B cell (primary cell): ENCODE measurements around the gene MVB12A. TPM values are rescaled to one million over a fixed set of nuclear protein-coding genes. Genes with fewer than 3 reads are reported as not detected.

Experiments used
- ATAC-seq: fragments of 200-7000 bp; cut with Tn5 transposase; one replicate; pipeline ENCODE4 v1.10.0; 2021; ENCODE audit warnings: low read depth, mild to moderate bottlenecking, moderate number of reproducible peaks, moderate library complexity
- CTCF ChIA-PET: fragments of 350-600 bp; sonication (Branson Sonifier 250); formaldehyde crosslinking; loops from one replicate; lab custom pipeline; 2021; ENCODE audit warnings: antibody characterized with exemption, inconsistent platforms; lab: Charles Lee
- POLR2A ChIA-PET: fragments of 350-600 bp; sonication (Branson Sonifier 250); formaldehyde crosslinking; loops from one replicate; lab custom pipeline; 2021; ENCODE audit warnings: antibody characterized with exemption; lab: Charles Lee
- DNase-seq: peaks from one replicate; pipeline ENCODE4 v3.0.0; 2013
- H2AFZ ChIP-seq: 2 replicates; pipeline ENCODE4 v1.6.1; 2012; ENCODE audit warnings: mild to moderate bottlenecking, low read depth, low read length; ENCODE audit not compliant: insufficient read depth, poor library complexity, severe bottlenecking
- H3K27ac ChIP-seq, 2 donors: 1 replicate in 1 of 2; 2 replicates in 1 of 2; pipeline ENCODE4 v1.5.1; 2012 to 2013; ENCODE audit warnings: low read length in 2 of 2, mild to moderate bottlenecking in 2 of 2, moderate library complexity in 1 of 2
- H3K27me3 ChIP-seq, 4 experiments: fragments of 200-600 bp in 1 of 4; sonication (generic) in 1 of 4; replicated peaks in 1 of 4; 1 replicate in 2 of 4; 2 replicates in 2 of 4; pipeline versions ENCODE4 v1.6.1 to v1.7.0; 2013 to 2016; ENCODE audit warnings: low read length in 3 of 4, mild to moderate bottlenecking in 2 of 4, mixed read lengths in 1 of 4, moderate library complexity in 1 of 4; ENCODE audit not compliant: insufficient read depth in 4 of 4, control insufficient read depth in 3 of 4; ENCODE audit errors: control extremely low read depth in 1 of 4
- H3K36me3 ChIP-seq, 2 experiments: replicated peaks in 1 of 2; 1 replicate in 1 of 2; 2 replicates in 1 of 2; pipeline versions ENCODE4 v1.6.1 to v1.7.1; 2013; ENCODE audit warnings: low read length in 1 of 2; ENCODE audit not compliant: insufficient read depth in 2 of 2, control insufficient read depth in 1 of 2; ENCODE audit errors: control extremely low read depth in 1 of 2, extremely low read depth in 1 of 2
- H3K4me1 ChIP-seq, 2 donors: fragments of 200-600 bp in 1 of 2; sonication (generic) in 1 of 2; 1 replicate in 1 of 2; 2 replicates in 1 of 2; pipeline versions ENCODE4 v1.5.1 to v1.6.1; 2013 to 2017; ENCODE audit warnings: low read length in 2 of 2; ENCODE audit not compliant: control insufficient read depth in 2 of 2, insufficient read depth in 2 of 2
- H3K4me2 ChIP-seq: replicated peaks from 2 replicates; pipeline ENCODE3; 2012; ENCODE audit warnings: mild to moderate bottlenecking, low read depth, low read length; ENCODE audit not compliant: poor library complexity, severe bottlenecking
- H3K4me3 ChIP-seq, 5 experiments: fragments of 200-600 bp in 1 of 5; sonication (generic) in 1 of 5; 1 replicate in 3 of 5; 2 replicates in 2 of 5; pipeline versions ENCODE4 v1.5.1 to v1.7.0; 2011 to 2016; ENCODE audit warnings: low read length in 4 of 5, mild to moderate bottlenecking in 4 of 5, low read depth in 2 of 5, control low read depth in 1 of 5, moderate library complexity in 1 of 5; ENCODE audit not compliant: insufficient read depth in 1 of 5; ENCODE audit errors: control extremely low read depth in 1 of 5, extremely low read depth in 1 of 5
- H3K79me2 ChIP-seq: fragments of 200-600 bp; sonication (generic); one replicate; pipeline ENCODE4 v1.6.0; 2016; ENCODE audit warnings: low read length; ENCODE audit not compliant: control insufficient read depth, insufficient read depth
- H3K9ac ChIP-seq: fragments of 200-600 bp; sonication (generic); 2 replicates; pipeline ENCODE4 v1.6.1; 2017; ENCODE audit warnings: mild to moderate bottlenecking, low read length, moderate library complexity
- H3K9me3 ChIP-seq, 3 donors: one replicate each; pipeline versions ENCODE4 v1.6.1 to v1.7.1; 2013; ENCODE audit warnings: low read length in 2 of 3; ENCODE audit not compliant: control insufficient read depth in 2 of 3, insufficient read depth in 1 of 3; ENCODE audit errors: control extremely low read depth in 1 of 3
- H4K20me1 ChIP-seq: 2 replicates; pipeline ENCODE4 v1.6.0; 2012; ENCODE audit warnings: mild to moderate bottlenecking, low read length; ENCODE audit not compliant: insufficient read depth, control insufficient read depth, poor library complexity, severe bottlenecking
- H3K27ac Mint-ChIP-seq: one replicate; pipeline ENCODE4 v1.8.0; 2021; ENCODE audit warnings: mixed read lengths
- H3K27me3 Mint-ChIP-seq: one replicate; pipeline ENCODE4 v1.8.0; 2021; ENCODE audit warnings: mixed read lengths
- H3K4me1 Mint-ChIP-seq: one replicate; pipeline ENCODE4 v1.8.0; 2021; ENCODE audit warnings: mixed read lengths
- H3K4me3 Mint-ChIP-seq: one replicate; pipeline ENCODE4 v1.8.0; 2021; ENCODE audit warnings: mixed read lengths
- H3K9me3 Mint-ChIP-seq: one replicate; pipeline ENCODE4 v1.8.0; 2022; ENCODE audit warnings: mixed read lengths; ENCODE audit not compliant: insufficient read depth
- CTCF ChIP-seq: fragments of 200-600 bp; IDR thresholded peaks from one replicate; pipeline ENCODE4 v1.8.0; 2022; ENCODE audit warnings: antibody characterized with exemption, mild to moderate bottlenecking
- EZH2 ChIP-seq: IDR thresholded peaks from 2 replicates; pipeline ENCODE4 v1.6.1; 2012; ENCODE audit warnings: borderline replicate concordance, low read depth, mild to moderate bottlenecking, moderate library complexity, low read length; ENCODE audit not compliant: insufficient read depth, poor library complexity, severe bottlenecking
- WGBS: methylation state at CpG from one replicate; pipeline ENCODE4 v1.1.5; 2013; ENCODE audit warnings: missing lambda C conversion rate; ENCODE audit not compliant: insufficient coverage; 5-methylcytosine and 5-hydroxymethylcytosine counted together
- intact Hi-C: fragments of 100-400 bp; cut with micrococcal nuclease; formaldehyde crosslinking; loops from one replicate; pipeline ENCODE4 v1.10.0; 2022
- polyA plus RNA-seq: library from polyadenylated mRNA; depleted of rRNA; stranded (reverse); fragments of >200 nt; gene quantifications from 2 replicates; pipeline ENCODE4 v1.2.3, GENCODE V29; 2012
- total RNA-seq, 2 donors: library from RNA; stranded (reverse); fragments of 120-200 nt in 1 of 2; gene quantifications; 1 replicate in 1 of 2; 2 replicates in 1 of 2; pipeline versions ENCODE4 v1.2.3 to v1.2.4, GENCODE V29; 2013 to 2022

The MVB12A gene
- total and polyA plus RNA-seq, 2 donors (not counting 1 experiment from before 2014, with no cell fraction given) = 31.3 to 33.6 TPM

GRCh38 chr19:17404015-17404414 lies 15.8 kb upstream of the MVB12A start:
- ATAC-seq = no peak
- POLR2A ChIA-PET = interaction anchor here (0.6 to 0.9 kb wide), 3 partner anchors 16 to 316 kb away, joined by 3 to 7 read pairs (median 4); partner anchors contain the start of genes MAP1S and MVB12A
- H4K20me1 ChIP-seq = peaks cover 24% of the 10 kb centered on the region
- Mint-ChIP-seq H3K27me3 (no peaks in the 10 kb centered on the region), H3K4me1 (peaks cover 42% of the 10 kb centered on the region), H3K9me3 (no peaks in the 10 kb centered on the region), H3K4me3 (peak overlapping the region; percentile 85), H3K27ac (peak overlapping the region; percentile 50)
- peak overlapping the region in 4 of 5 experiments; percentile 62 to 95 (median 78) for H3K4me3 ChIP-seq
- peak overlapping the region; percentile 98 for H3K4me2 ChIP-seq
- DNase-seq = no peak
- no peak overlapping the region for H2AFZ ChIP-seq
- peaks cover 0 to 11% of the 10 kb centered on the region in 2 experiments for H3K36me3 ChIP-seq
- peaks cover 38% of the 10 kb centered on the region for H3K79me2 ChIP-seq
- peaks cover 26 to 45% of the 10 kb centered on the region in 2 donors for H3K4me1 ChIP-seq
- H3K9me3 ChIP-seq = no peaks in the 10 kb centered on the region
- intact Hi-C loops = loop anchor here (10.0 kb wide), 1 partner anchor 151 kb away; the partner anchor contains the start of gene COLGALT1
- CTCF ChIA-PET = interaction anchor here (0.7 kb wide), 2 partner anchors 11 to 592 kb away, joined by 4 read pairs; no protein-coding TSS in a partner anchor
- 100% methylated on average over 1 of the region's 6 CpGs for WGBS
- TF ChIP-seq CTCF (no peak), EZH2 (no peak)
- peak overlapping the region; percentile 93 for H3K9ac ChIP-seq
- peak overlapping the region; percentile 10 to 86 for H3K27ac ChIP-seq
- H3K27me3 ChIP-seq = no peaks in the 10 kb centered on the region

GRCh38 chr19:17404621-17405249 lies 15.1 kb upstream of the MVB12A start:
- peak overlapping the region; percentile 93 for H3K9ac ChIP-seq
- peak overlapping the region; percentile 62 to 95 (median 75) for H3K4me3 ChIP-seq
- Mint-ChIP-seq H3K4me3 (peak overlapping the region; percentile 85), H3K9me3 (no peaks in the 10 kb centered on the region), H3K27ac (peak overlapping the region; percentile 86), H3K27me3 (no peaks in the 10 kb centered on the region), H3K4me1 (peaks cover 42% of the 10 kb centered on the region)
- peak overlapping the region; percentile 98 for H3K4me2 ChIP-seq
- DNase-seq = no peak
- CTCF ChIA-PET = interaction anchor here (0.8 to 2.5 kb wide), 6 partner anchors 13 to 95 kb away, joined by 3 to 10 read pairs (median 4); partner anchors contain the start of genes DDA1 and MVB12A
- H3K9me3 ChIP-seq = no peaks in the 10 kb centered on the region
- POLR2A ChIA-PET = interaction anchor here (0.5 to 1.4 kb wide), 6 partner anchors 13 to 1788 kb away, joined by 3 to 14 read pairs (median 4); partner anchors contain the start of genes DDA1 and MVB12A
- intact Hi-C loops = loop anchor here (1.0 to 10.0 kb wide), 5 partner anchors 13 to 150 kb away; partner anchors contain the start of genes COLGALT1 and GTPBP3
- 4% methylated on average over 4 of the region's 7 CpGs for WGBS
- peak overlapping the region; percentile 88 for H2AFZ ChIP-seq
- H3K27ac ChIP-seq = peak overlapping the region; percentile 72 to 86
- peaks cover 26 to 45% of the 10 kb centered on the region in 2 donors for H3K4me1 ChIP-seq
- peaks cover 0 to 11% of the 10 kb centered on the region in 2 experiments for H3K36me3 ChIP-seq
- no peaks in the 10 kb centered on the region for H3K27me3 ChIP-seq
- no peak for ATAC-seq
- peaks cover 24% of the 10 kb centered on the region for H4K20me1 ChIP-seq
- H3K79me2 ChIP-seq = peaks cover 46% of the 10 kb centered on the region
- TF ChIP-seq EZH2 = no peak
